Panc1 (cell line): ENCODE results near the gene RNF167. TPM values are rescaled to one million over a fixed set of nuclear protein-coding genes. Genes with fewer than 3 reads are reported as not detected.

Source experiments
- ATAC-seq: fragments of 200-7000 bp; cut with Tn5 transposase; 2 replicates; pipeline ENCODE4 v1.9.1; 2020; ENCODE audit warnings: mild to moderate bottlenecking, moderate library complexity
- BruUV-seq: library from RNA; stranded (reverse); fragments of 400-500 nt; replicated peaks from 2 replicates; lab custom pipeline; 2021; lab: Mats Ljungman, UMichigan
- CTCF ChIA-PET: fragments of 300-600 bp; sonication (Branson Sonifier 250); formaldehyde crosslinking; loops from one replicate; lab custom pipeline; 2022; ENCODE audit warnings: antibody characterized with exemption; lab: Charles Lee
- POLR2A ChIA-PET: fragments of 300-600 bp; sonication (Branson Sonifier 250); formaldehyde crosslinking; loops from one replicate; lab custom pipeline; 2022; ENCODE audit warnings: antibody characterized with exemption; lab: Charles Lee
- DNase-seq: peaks from one replicate; pipeline ENCODE4 v3.0.0-alpha.2; 2010; ENCODE audit warnings: low read depth, low spot score
- H3K27ac ChIP-seq: 2 replicates; pipeline ENCODE4 v1.5.1; 2011; ENCODE audit warnings: mild to moderate bottlenecking, low read length, inconsistent platforms
- H3K27me3 ChIP-seq: fragments of 200-500 bp; sonication (Bioruptor generic); 2 replicates; pipeline ENCODE4 v1.6.0; 2014; ENCODE audit warnings: low read length, inconsistent platforms; ENCODE audit not compliant: control insufficient read depth, insufficient read depth
- H3K36me3 ChIP-seq: fragments of 200-500 bp; sonication (Bioruptor generic); 2 replicates; pipeline ENCODE4 v1.5.1; 2014; ENCODE audit warnings: inconsistent platforms, mild to moderate bottlenecking, low read length, moderate library complexity; ENCODE audit not compliant: control insufficient read depth, insufficient read depth
- H3K4me1 ChIP-seq: 2 replicates; pipeline ENCODE4 v1.5.1; 2011; ENCODE audit warnings: inconsistent platforms, mild to moderate bottlenecking, low read length, moderate library complexity; ENCODE audit not compliant: control insufficient read depth, insufficient read depth
- H3K4me3 ChIP-seq, 2 experiments: 2 replicates each; pipeline ENCODE4 v1.5.1; 2011 to 2012; ENCODE audit warnings: low read depth in 2 of 2, low read length in 2 of 2, mild to moderate bottlenecking in 2 of 2, inconsistent platforms in 1 of 2, moderate library complexity in 1 of 2
- H3K9me3 ChIP-seq: fragments of 200-500 bp; sonication (Bioruptor generic); 2 replicates; pipeline ENCODE4 v1.5.1; 2014; ENCODE audit warnings: low read depth, mild to moderate bottlenecking, inconsistent platforms, low read length, moderate library complexity; ENCODE audit not compliant: control insufficient read depth, insufficient read depth
- POLR2AphosphoS5 ChIP-seq: IDR thresholded peaks from 2 replicates; pipeline ENCODE4 v1.6.1; 2012; ENCODE audit warnings: mild to moderate bottlenecking, low read depth, low read length, moderate library complexity
- REST ChIP-seq, 2 experiments: IDR thresholded peaks; 2 replicates each; pipeline ENCODE4 v1.6.1; 2011 to 2012; ENCODE audit warnings: low read depth in 2 of 2, control low read depth in 1 of 2, low read length in 1 of 2, mild to moderate bottlenecking in 1 of 2, moderate library complexity in 1 of 2; ENCODE audit not compliant: insufficient read depth in 1 of 2
- SIN3A ChIP-seq: IDR thresholded peaks from 2 replicates; pipeline ENCODE4 v1.6.1; 2012; ENCODE audit warnings: low read depth, mild to moderate bottlenecking, low read length, moderate library complexity, borderline replicate concordance; ENCODE audit not compliant: insufficient read depth
- TCF7L2 ChIP-seq: IDR thresholded peaks from 2 replicates; pipeline ENCODE4 v1.6.1; 2011; ENCODE audit warnings: mild to moderate bottlenecking, low read depth, low read length, inconsistent platforms
- in situ Hi-C: cut with HindIII; loops from 2 replicates; pipeline ENCODE4 v1.10.0; 2016; ENCODE audit warnings: low sequenced_read_pairs, low pct_unique_long_range_greater_than_20kb
- intact Hi-C: fragments of 100-400 bp; cut with micrococcal nuclease; formaldehyde crosslinking; loops from one replicate; pipeline ENCODE4 v1.10.0; 2022; ENCODE audit not compliant: unreplicated experiment
- total RNA-seq: library from RNA; stranded (reverse); gene quantifications from one replicate; pipeline ENCODE4 v1.2.1, GENCODE V29; 2021; ENCODE audit not compliant: unreplicated experiment
- TF ChIP-seq, protein P1 (sequence below): fragments of 450-650 bp; IDR thresholded peaks from 2 replicates; pipeline ENCODE4 v1.5.1; 2017; ENCODE audit warnings: mild to moderate bottlenecking

The RNF167 gene
- total RNA-seq, 1 experiment from 2014 or later, result 95.8 TPM

GRCh38 chr17:4973256-4974114 lies 33.4 kb downstream of the RNF167 start:
- ChIA-PET CTCF (no interaction called here), POLR2A (interaction anchor here (0.6 kb wide), 1 partner anchor 19 kb away, joined by 16 read pairs; no protein-coding TSS in a partner anchor)
- no peak for ATAC-seq
- H3K27ac ChIP-seq, result no peak overlapping the region
- no peak for DNase-seq
- H3K9me3 ChIP-seq, result no peaks in the 10 kb centered on the region
- in situ Hi-C loops, result no loop called here
- BruUV-seq, result no TSS peak
- intact Hi-C loops, result no loop called here
- no peaks in the 10 kb centered on the region for H3K36me3 ChIP-seq
- H3K4me3 ChIP-seq, result no peak overlapping the region
- peaks cover 11% of the 10 kb centered on the region for H3K4me1 ChIP-seq
- no peaks in the 10 kb centered on the region for H3K27me3 ChIP-seq
- TF ChIP-seq POLR2AphosphoS5, result no peak
- TF ChIP-seq, protein P1, sequence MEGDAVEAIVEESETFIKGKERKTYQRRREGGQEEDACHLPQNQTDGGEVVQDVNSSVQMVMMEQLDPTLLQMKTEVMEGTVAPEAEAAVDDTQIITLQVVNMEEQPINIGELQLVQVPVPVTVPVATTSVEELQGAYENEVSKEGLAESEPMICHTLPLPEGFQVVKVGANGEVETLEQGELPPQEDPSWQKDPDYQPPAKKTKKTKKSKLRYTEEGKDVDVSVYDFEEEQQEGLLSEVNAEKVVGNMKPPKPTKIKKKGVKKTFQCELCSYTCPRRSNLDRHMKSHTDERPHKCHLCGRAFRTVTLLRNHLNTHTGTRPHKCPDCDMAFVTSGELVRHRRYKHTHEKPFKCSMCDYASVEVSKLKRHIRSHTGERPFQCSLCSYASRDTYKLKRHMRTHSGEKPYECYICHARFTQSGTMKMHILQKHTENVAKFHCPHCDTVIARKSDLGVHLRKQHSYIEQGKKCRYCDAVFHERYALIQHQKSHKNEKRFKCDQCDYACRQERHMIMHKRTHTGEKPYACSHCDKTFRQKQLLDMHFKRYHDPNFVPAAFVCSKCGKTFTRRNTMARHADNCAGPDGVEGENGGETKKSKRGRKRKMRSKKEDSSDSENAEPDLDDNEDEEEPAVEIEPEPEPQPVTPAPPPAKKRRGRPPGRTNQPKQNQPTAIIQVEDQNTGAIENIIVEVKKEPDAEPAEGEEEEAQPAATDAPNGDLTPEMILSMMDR, result no peak
- no peak for TF ChIP-seq SIN3A
- no peak for TF ChIP-seq REST (IDR thresholded peaks at IDR 0.05; ENCODE audit: insufficient read depth in 1 of 2, low read depth in 2 of 2, low read length in 1 of 2)
- no peak for TF ChIP-seq TCF7L2

DNA sequence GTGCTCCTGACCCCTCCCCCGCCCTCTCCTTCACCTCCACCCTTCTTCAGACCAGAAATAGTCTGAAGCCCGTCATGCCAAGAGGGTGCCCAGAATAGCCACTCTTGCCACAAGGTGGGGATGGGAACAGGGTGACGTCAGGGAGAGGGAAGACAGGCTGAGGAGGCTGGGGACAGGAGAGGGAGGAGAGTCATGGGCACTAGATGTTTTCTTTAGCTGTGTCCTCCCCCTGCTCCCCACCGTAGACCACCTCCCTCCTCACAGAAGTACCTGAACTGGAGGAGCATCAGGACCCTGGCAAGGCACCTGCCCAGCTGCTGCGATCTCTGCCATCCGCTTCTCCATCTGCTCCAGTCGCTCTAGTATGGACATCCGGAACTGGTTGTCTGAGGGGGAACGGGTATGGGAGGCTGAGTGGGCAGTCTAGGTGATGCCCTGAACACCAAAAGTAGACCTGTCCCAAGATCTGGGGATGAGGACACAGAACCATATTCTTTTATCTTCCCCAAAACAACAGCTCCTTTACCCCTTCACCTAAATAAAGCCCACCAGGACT lies 34.1 kb downstream of the RNF167 start:
- H3K27ac ChIP-seq, result no peak overlapping the region
- intact Hi-C loops, result no loop called here
- H3K36me3 ChIP-seq, result no peaks in the 10 kb centered on the region
- in situ Hi-C loops, result no loop called here
- POLR2A ChIA-PET, result no interaction called here
- no peak overlapping the region for H3K4me3 ChIP-seq
- no peak for ATAC-seq
- BruUV-seq, result no TSS peak
- TF ChIP-seq POLR2AphosphoS5 (no peak), SIN3A (no peak), TCF7L2 (no peak), REST (IDR thresholded peaks at IDR 0.05; ENCODE audit: insufficient read depth in 1 of 2, low read depth in 2 of 2, low read length in 1 of 2) (no peak)
- TF ChIP-seq, protein P1, result no peak
- no peaks in the 10 kb centered on the region for H3K9me3 ChIP-seq
- DNase-seq, result no peak
- CTCF ChIA-PET, result no interaction called here
- H3K27me3 ChIP-seq, result no peaks in the 10 kb centered on the region
- H3K4me1 ChIP-seq, result peaks cover 8% of the 10 kb centered on the region
